Breast epithelium (tissue), 3 donors: ENCODE data around the gene PLXNC1.

ENCODE experiments used
- POLR2A ChIP-seq: fragments of 450-650 bp; IDR thresholded peaks from one replicate; pipeline ENCODE4 v1.6.1; 2016; ENCODE audit warnings: antibody characterized with exemption, mild to moderate bottlenecking, moderate library complexity
- TF ChIP-seq, protein P1 (sequence below), 3 donors: fragments of 450-650 bp; IDR thresholded peaks; one replicate each; pipeline ENCODE4 v1.5.1; 2016 to 2017; ENCODE audit warnings: antibody characterized with exemption in 3 of 3, mild to moderate bottlenecking in 3 of 3, moderate library complexity in 3 of 3

DNA sequence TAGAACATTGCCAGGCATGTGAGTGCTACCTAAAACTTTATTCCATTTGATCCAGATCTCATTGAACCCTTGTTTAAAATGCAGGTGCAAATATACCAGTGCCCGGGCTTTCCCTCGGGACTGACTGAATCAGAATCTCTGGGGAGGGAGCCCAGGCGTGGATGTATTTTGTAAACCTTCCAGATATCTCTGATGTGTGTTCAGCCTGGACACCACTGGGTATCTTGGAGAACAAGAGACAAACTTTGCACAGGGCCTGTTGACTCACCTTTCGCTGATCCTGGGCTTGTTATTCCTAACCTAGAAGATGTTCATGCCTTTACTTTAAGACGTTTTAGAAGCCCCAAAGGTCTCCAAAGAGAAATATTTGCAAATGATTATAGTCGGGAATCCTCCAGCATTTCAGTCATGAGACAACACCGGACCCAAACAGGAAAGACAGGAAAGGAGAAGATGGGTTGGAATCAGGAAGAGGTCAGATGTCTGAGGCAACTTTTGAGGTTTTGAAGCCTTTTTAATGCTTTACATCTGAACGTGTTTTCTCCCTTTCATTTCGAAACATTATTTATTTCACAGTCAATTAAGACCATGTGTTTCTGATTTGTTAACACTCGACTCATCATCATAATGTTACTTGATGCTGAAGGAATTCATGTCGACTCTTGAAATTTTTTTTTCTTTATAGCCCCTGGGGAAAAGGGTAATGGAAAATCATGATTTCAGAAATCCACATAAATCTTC lies 118.6 kb downstream of the PLXNC1 start:
- TF ChIP-seq, protein P1, sequence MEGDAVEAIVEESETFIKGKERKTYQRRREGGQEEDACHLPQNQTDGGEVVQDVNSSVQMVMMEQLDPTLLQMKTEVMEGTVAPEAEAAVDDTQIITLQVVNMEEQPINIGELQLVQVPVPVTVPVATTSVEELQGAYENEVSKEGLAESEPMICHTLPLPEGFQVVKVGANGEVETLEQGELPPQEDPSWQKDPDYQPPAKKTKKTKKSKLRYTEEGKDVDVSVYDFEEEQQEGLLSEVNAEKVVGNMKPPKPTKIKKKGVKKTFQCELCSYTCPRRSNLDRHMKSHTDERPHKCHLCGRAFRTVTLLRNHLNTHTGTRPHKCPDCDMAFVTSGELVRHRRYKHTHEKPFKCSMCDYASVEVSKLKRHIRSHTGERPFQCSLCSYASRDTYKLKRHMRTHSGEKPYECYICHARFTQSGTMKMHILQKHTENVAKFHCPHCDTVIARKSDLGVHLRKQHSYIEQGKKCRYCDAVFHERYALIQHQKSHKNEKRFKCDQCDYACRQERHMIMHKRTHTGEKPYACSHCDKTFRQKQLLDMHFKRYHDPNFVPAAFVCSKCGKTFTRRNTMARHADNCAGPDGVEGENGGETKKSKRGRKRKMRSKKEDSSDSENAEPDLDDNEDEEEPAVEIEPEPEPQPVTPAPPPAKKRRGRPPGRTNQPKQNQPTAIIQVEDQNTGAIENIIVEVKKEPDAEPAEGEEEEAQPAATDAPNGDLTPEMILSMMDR (IDR thresholded peaks at IDR 0.05): no peak
- TF ChIP-seq POLR2A: no peak
